ENCODE data around the gene R3HDML.
"Not testable (repeated sequence)": the region's sequence is repeated elsewhere in the genome, so short reads cannot be mapped to it uniquely, and the experiment has no call there.

The R3HDML gene

DNA sequence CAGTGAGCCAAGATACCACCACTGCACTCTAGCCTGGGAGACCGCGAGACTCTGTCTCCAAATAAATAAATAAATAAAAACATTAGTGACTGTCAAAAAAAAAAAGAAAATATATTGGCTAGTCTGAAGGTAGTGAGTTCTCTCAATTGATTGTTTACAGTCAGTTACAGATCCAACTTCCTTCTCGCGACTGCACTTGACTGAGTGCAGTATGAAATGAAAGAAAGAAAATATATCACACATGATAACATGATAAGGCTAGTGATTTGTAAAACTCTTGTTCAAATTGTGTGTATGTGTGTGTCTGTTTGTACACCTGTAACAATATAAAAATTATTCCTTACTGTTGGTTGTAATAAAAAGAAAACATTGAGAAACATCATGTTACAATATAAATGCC lies 7.9 kb downstream of the R3HDML start:
- TF ChIP-seq CTCF (IDR thresholded peaks at IDR 0.05; ENCODE audit: poor library complexity, severe bottlenecking): no peak
- H3K27ac ChIP-seq (ENCODE audit: poor library complexity, severe bottlenecking): no peak overlapping the region
- H3K4me3 ChIP-seq (ENCODE audit: severe bottlenecking): no peak overlapping the region
- H3K36me3 ChIP-seq (ENCODE audit: low read depth): no peaks in the 10 kb centered on the region
- no peaks in the 10 kb centered on the region for H3K9me3 ChIP-seq (ENCODE audit: severe bottlenecking)
- no peaks in the 10 kb centered on the region for H3K27me3 ChIP-seq (ENCODE audit: insufficient read depth, poor library complexity, severe bottlenecking)
- ATAC-seq (ENCODE audit: low read depth) (no peak), DNase-seq (ENCODE audit: low spot score) (no peak)
- H3K4me1 ChIP-seq (ENCODE audit: insufficient read depth, poor library complexity, severe bottlenecking): no peaks in the 10 kb centered on the region

- Histone ChIP-seq H3K27me3 (ENCODE audit: insufficient read depth, poor library complexity, severe bottlenecking) (no peaks in the 10 kb centered on the region), H3K36me3 (ENCODE audit: low read depth) (no peaks in the 10 kb centered on the region), H3K4me3 (ENCODE audit: severe bottlenecking) (no peak overlapping the region), H3K4me1 (ENCODE audit: insufficient read depth, poor library complexity, severe bottlenecking) (no peaks in the 10 kb centered on the region), H3K27ac (ENCODE audit: poor library complexity, severe bottlenecking) (no peak overlapping the region), H3K9me3 (ENCODE audit: severe bottlenecking) (no peaks in the 10 kb centered on the region)
- TF ChIP-seq CTCF (IDR thresholded peaks at IDR 0.05; ENCODE audit: poor library complexity, severe bottlenecking): no peak
- DNase-seq (ENCODE audit: low spot score) (no peak), ATAC-seq (ENCODE audit: low read depth) (0 out of 3 replicates have a peak, but pooled peaks have one; percentile 7)
These were observed 8.3 kb downstream of the R3HDML start for GRCh38 chr20:44345147-44345546.

DNA sequence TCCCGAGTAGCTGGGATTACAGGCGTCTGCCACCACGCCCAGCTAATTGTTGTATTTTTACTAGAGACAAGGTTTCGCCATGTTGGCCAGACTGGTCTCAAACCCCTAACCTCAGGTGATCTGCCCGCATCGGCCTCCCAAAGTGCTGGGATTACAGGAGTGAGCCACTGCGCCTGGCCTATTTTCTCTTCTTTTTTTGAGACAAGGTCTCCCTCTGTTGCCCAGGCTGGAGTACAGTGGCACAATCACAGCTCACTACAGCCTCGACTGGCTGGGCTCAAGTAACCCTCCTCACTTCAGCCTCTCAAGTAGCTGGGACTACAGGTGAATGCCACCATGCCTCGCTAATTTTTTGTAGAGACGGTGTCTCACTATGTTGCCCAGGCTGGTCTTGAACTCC lies 9.1 kb downstream of the R3HDML start:
- not testable (repeated sequence) for H3K36me3 ChIP-seq (ENCODE audit: low read depth); H3K27me3 ChIP-seq (ENCODE audit: insufficient read depth, poor library complexity, severe bottlenecking); DNase-seq (ENCODE audit: low spot score); H3K27ac ChIP-seq (ENCODE audit: poor library complexity, severe bottlenecking); ATAC-seq (ENCODE audit: low read depth); H3K4me3 ChIP-seq (ENCODE audit: severe bottlenecking); H3K4me1 ChIP-seq (ENCODE audit: insufficient read depth, poor library complexity, severe bottlenecking); H3K9me3 ChIP-seq (ENCODE audit: severe bottlenecking)

- no peaks in the 10 kb centered on the region for H3K36me3 ChIP-seq (ENCODE audit: low read depth)
- ATAC-seq (ENCODE audit: low read depth): no peak
- H3K4me1 ChIP-seq (ENCODE audit: insufficient read depth, poor library complexity, severe bottlenecking): no peaks in the 10 kb centered on the region
These were observed 11.4 kb downstream of the R3HDML start for GRCh38 chr20:44348168-44348659.

GRCh38 chr20:44349349-44349748 lies 12.5 kb downstream of the R3HDML start:
- Histone ChIP-seq H3K27me3 (ENCODE audit: insufficient read depth, poor library complexity, severe bottlenecking) (no peaks in the 10 kb centered on the region), H3K4me3 (ENCODE audit: severe bottlenecking) (no peak overlapping the region), H3K27ac (ENCODE audit: poor library complexity, severe bottlenecking) (no peak overlapping the region), H3K36me3 (ENCODE audit: low read depth) (no peaks in the 10 kb centered on the region), H3K9me3 (ENCODE audit: severe bottlenecking) (no peaks in the 10 kb centered on the region), H3K4me1 (ENCODE audit: insufficient read depth, poor library complexity, severe bottlenecking) (no peaks in the 10 kb centered on the region)
- no peak for TF ChIP-seq CTCF (IDR thresholded peaks at IDR 0.05; ENCODE audit: poor library complexity, severe bottlenecking)
- DNase-seq (ENCODE audit: low spot score): no peak
- ATAC-seq (ENCODE audit: low read depth): no peak

More at GRCh38 chr20:44348168-44348659, 11.4 kb downstream of the R3HDML start:
- Histone ChIP-seq H3K4me3 (ENCODE audit: severe bottlenecking) (no peak overlapping the region), H3K27ac (ENCODE audit: poor library complexity, severe bottlenecking) (no peak overlapping the region), H3K27me3 (ENCODE audit: insufficient read depth, poor library complexity, severe bottlenecking) (no peaks in the 10 kb centered on the region), H3K9me3 (ENCODE audit: severe bottlenecking) (no peaks in the 10 kb centered on the region)
- no peak for TF ChIP-seq CTCF (IDR thresholded peaks at IDR 0.05; ENCODE audit: poor library complexity, severe bottlenecking)
- no peak for DNase-seq (ENCODE audit: low spot score)
